Heart left ventricle (tissue), 16 donors: ENCODE data around the gene TRPM2. TPM values are rescaled to one million over a fixed set of nuclear protein-coding genes. Genes with fewer than 3 reads are reported as not detected.

Source experiments
- ATAC-seq, 4 donors: fragments of 200-7000 bp; cut with Tn5 transposase; one replicate each; pipeline ENCODE4 v1.9.1; 2020 to 2022; ENCODE audit warnings: moderate library complexity in 4 of 4, mild to moderate bottlenecking in 3 of 4, moderate number of reproducible peaks in 1 of 4
- DNase-seq, 5 donors: peaks; one replicate each; pipeline ENCODE4 v3.0.0-alpha.2; 2020
- H3K27ac ChIP-seq, 12 donors: fragments of 200-600 bp; sonication (generic) in 4 of 12; one replicate each; pipeline versions ENCODE4 v1.5.0 to v1.8.0; 2016 to 2022; ENCODE audit warnings: mild to moderate bottlenecking in 2 of 12
- H3K27me3 ChIP-seq, 9 donors: fragments of 200-600 bp; sonication (generic) in 2 of 9; one replicate each; pipeline versions ENCODE4 v1.5.1 to v1.8.0; 2016 to 2022; ENCODE audit warnings: mild to moderate bottlenecking in 3 of 9
- H3K36me3 ChIP-seq, 9 donors: fragments of 200-600 bp; sonication (generic) in 2 of 9; one replicate each; pipeline versions ENCODE4 v1.5.0 to v1.8.0; 2018 to 2022; ENCODE audit warnings: mild to moderate bottlenecking in 2 of 9
- H3K4me1 ChIP-seq, 12 donors: fragments of 200-600 bp; sonication (generic) in 4 of 12; one replicate each; pipeline versions ENCODE4 v1.5.0 to v1.8.0; 2016 to 2022; ENCODE audit warnings: mild to moderate bottlenecking in 3 of 12
- H3K4me3 ChIP-seq, 12 donors: fragments of 200-600 bp; sonication (generic) in 4 of 12; one replicate each; pipeline versions ENCODE4 v1.5.0 to v1.8.0; 2017 to 2022; ENCODE audit warnings: mild to moderate bottlenecking in 9 of 12, moderate library complexity in 4 of 12
- H3K9me3 ChIP-seq, 12 donors: fragments of 200-600 bp; sonication (generic) in 4 of 12; one replicate each; pipeline versions ENCODE4 v1.5.0 to v1.8.0; 2016 to 2022; ENCODE audit warnings: mild to moderate bottlenecking in 1 of 12
- POLR2A ChIP-seq, 2 donors: fragments of 450-650 bp; IDR thresholded peaks; one replicate each; pipeline ENCODE4 v1.6.1; 2017; ENCODE audit warnings: antibody characterized with exemption in 2 of 2, mild to moderate bottlenecking in 2 of 2, moderate library complexity in 2 of 2
- WGBS, 4 donors: extraction: QIAGEN DNeasy Blood & Tissue Kit in 2 of 4; methylation state at CpG; one replicate each; pipeline versions ENCODE4 v1.1.5 to v1.1.7; 2013 to 2018; 5-methylcytosine and 5-hydroxymethylcytosine counted together
- intact Hi-C, 10 donors: fragments of 100-400 bp; cut with DNase I; formaldehyde crosslinking; loops; one replicate each; pipeline versions ENCODE4 v1.11.1 to v1.14.2; 2022
- polyA plus RNA-seq, 2 donors: library from polyadenylated mRNA; stranded (reverse); fragments of 200-250 nt; gene quantifications; one replicate each; pipeline ENCODE4 v1.2.3, GENCODE V29; 2013
- total RNA-seq, 9 donors: library from RNA; depleted of rRNA in 2 of 9; stranded (reverse); fragments of >200 nt in 2 of 9; fragmentation: NEBNext Ultra II Directional in 3 of 9; extraction: Animal tissue kit (Norgen Biotek cat#: 25700) in 3 of 9; gene quantifications; one replicate each; pipeline versions ENCODE4 v1.1.0 to v1.2.4, GENCODE V29; 2016 to 2023
- TF ChIP-seq, protein P1 (sequence below), 12 donors: fragments of 200-600 bp; sonication (generic) in 4 of 12; IDR thresholded peaks; one replicate each; pipeline versions ENCODE4 v1.5.0 to v1.8.0; 2018 to 2022; ENCODE audit warnings: antibody characterized with exemption in 12 of 12, mild to moderate bottlenecking in 5 of 12
- donor health status: ischemic (EF 13 %, LVEDD 7.1; RV severe dilation, severe dysfunction).
- donor health status: healthy with polysubstance abuse.
- donor health status: DM: no; HTN: yes; CAD: no.
- donor health status: DM: no; HTN: no; CAD: no.
- donor health status: ischemic (EF 25% LVEDD 6.9; RV normal size, moderate dysfunction).
- donor health status: ischemic (EF 25% LVEDD 5.7; RV mildly dilated, moderate dysfunction).
- donor health status: healthy.
- donor health status: DM: yes; HTN: yes; CAD: no.
- donor health status: ischemic (EF 35%, LVEDD 5.7; RV mildly dilated, moderate dysfunction).
- donor health status: nonischemic (EF 11% LVEDD 7.7; RV severe dilation, severe dysfunction).
- donor health status: DM: yes; HTN: yes; CAD: no.
- donor health status: PGD.
- donor health status: ischemic (EF 29% LVEDD 5.4; RV normal size, mild dysfunction).
- donor health status: nonischemic (EF 23%, LVEDD 6.1; RV moderate dilation, normal function).

The TRPM2 gene
- total and polyA plus RNA-seq, 11 donors: 0.66 to 20.5 (median 1.2) TPM

DNA sequence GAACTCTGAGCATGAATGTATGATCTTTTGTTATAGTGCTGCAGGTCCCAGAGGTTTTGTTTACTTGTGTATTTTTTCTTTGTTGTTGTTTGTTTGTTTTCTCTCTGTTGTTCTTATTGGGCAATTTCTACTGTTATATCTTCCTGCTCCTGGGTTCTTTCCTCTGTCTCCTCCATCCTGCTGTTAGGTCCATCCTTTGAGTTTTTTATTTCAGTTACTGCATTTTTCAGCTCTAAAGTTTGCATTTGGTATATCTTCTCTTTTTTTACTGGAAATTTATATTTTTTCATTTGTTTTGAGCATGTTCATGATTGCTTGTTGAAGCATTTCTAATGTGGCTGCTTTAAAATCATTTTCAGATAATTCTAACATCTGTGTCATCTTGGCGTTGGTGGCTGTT lies 9.9 kb downstream of the TRPM2 start:
- H3K27ac ChIP-seq: no peak overlapping the region
- TF ChIP-seq, protein P1, sequence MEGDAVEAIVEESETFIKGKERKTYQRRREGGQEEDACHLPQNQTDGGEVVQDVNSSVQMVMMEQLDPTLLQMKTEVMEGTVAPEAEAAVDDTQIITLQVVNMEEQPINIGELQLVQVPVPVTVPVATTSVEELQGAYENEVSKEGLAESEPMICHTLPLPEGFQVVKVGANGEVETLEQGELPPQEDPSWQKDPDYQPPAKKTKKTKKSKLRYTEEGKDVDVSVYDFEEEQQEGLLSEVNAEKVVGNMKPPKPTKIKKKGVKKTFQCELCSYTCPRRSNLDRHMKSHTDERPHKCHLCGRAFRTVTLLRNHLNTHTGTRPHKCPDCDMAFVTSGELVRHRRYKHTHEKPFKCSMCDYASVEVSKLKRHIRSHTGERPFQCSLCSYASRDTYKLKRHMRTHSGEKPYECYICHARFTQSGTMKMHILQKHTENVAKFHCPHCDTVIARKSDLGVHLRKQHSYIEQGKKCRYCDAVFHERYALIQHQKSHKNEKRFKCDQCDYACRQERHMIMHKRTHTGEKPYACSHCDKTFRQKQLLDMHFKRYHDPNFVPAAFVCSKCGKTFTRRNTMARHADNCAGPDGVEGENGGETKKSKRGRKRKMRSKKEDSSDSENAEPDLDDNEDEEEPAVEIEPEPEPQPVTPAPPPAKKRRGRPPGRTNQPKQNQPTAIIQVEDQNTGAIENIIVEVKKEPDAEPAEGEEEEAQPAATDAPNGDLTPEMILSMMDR (IDR thresholded peaks at IDR 0.05): no peak
- TF ChIP-seq POLR2A (IDR thresholded peaks at IDR 0.05): no peak
- DNase-seq: no peak
- ATAC-seq: no peak
- H3K27me3 ChIP-seq: peaks cover 0 to 11% (median 0%) of the 10 kb centered on the region in 9 donors
- peaks cover 0 to 20% (median 8%) of the 10 kb centered on the region in 12 donors for H3K9me3 ChIP-seq
- H3K4me1 ChIP-seq: peaks cover 0 to 14% (median 0%) of the 10 kb centered on the region in 12 donors
- H3K36me3 ChIP-seq: peaks cover 0 to 3% (median 0%) of the 10 kb centered on the region in 9 donors
- no peak overlapping the region for H3K4me3 ChIP-seq
- 87 to 97% (median 91%) methylated on average over 1 of the region's 1 CpG for WGBS, 4 donors
- intact Hi-C loops: loop anchor here in 3 of 10 donors (10.0 kb wide), 3 partner anchors 62 to 92 kb away; partner anchors contain the start of gene LRRC3 (in 1 of the 3)

DNA sequence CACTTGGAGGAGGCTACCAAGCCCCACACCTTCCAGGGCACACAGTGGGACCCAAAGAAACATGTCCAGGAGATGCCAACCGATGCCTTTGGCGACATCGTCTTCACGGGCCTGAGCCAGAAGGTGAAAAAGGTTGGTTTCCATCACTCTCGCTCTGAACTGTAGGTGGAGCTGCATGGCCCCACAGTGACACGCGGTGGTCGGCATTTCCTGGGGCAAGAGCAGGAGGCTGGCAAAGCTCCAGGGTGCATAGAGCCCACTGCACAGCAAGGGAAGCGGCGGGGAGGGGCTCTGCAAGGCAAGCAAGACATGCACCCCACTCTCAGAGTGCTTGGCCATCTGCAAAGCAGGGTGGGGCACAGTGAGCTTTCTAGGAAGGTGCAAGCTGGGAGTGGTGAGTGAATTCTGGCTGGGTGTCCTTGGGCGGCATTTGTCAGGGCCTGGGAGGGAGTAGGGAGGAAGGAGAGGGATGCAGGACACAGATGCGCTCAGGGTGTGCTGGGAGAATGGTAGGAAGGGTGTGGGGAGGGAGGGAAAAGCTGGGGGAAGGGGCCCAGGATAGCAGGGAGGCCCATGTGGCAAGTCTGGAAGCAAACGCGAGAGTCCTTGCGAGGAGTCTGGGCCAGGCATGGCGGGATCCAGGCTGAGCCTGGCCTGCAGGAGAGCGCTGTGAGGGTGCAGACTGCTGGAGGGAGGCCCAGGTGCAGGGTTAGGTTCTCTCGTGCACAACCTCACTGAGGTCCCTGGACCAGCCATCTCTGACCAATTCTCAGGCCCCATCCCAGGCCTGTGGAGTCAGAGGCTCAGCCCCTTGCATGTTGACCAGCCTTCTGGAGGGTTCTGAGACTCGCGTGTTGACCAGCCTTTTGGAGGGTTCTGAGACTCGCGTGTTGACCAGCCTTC lies 11.0 kb downstream of the TRPM2 start:
- ATAC-seq: no peak
- Histone ChIP-seq H3K4me3 (no peak overlapping the region), H3K36me3 (peaks cover 0 to 3% (median 0%) of the 10 kb centered on the region in 9 donors), H3K27ac (no peak overlapping the region), H3K9me3 (peaks cover 0 to 20% (median 8%) of the 10 kb centered on the region in 12 donors), H3K27me3 (peaks cover 0 to 21% (median 4%) of the 10 kb centered on the region in 9 donors), H3K4me1 (peaks cover 0 to 14% (median 0%) of the 10 kb centered on the region in 12 donors)
- DNase-seq: peak in 1 of 5 donors; percentile 3
- 73 to 85% (median 75%) methylated on average over 17 to 22 of the region's 22 CpGs for WGBS, 4 donors
- TF ChIP-seq, protein P1 (IDR thresholded peaks at IDR 0.05): no peak
- TF ChIP-seq POLR2A (IDR thresholded peaks at IDR 0.05): no peak
- intact Hi-C loops: loop anchor here in 3 of 10 donors (10.0 kb wide), 3 partner anchors 60 to 90 kb away; partner anchors contain the start of gene LRRC3 (in 1 of the 3)

DNA sequence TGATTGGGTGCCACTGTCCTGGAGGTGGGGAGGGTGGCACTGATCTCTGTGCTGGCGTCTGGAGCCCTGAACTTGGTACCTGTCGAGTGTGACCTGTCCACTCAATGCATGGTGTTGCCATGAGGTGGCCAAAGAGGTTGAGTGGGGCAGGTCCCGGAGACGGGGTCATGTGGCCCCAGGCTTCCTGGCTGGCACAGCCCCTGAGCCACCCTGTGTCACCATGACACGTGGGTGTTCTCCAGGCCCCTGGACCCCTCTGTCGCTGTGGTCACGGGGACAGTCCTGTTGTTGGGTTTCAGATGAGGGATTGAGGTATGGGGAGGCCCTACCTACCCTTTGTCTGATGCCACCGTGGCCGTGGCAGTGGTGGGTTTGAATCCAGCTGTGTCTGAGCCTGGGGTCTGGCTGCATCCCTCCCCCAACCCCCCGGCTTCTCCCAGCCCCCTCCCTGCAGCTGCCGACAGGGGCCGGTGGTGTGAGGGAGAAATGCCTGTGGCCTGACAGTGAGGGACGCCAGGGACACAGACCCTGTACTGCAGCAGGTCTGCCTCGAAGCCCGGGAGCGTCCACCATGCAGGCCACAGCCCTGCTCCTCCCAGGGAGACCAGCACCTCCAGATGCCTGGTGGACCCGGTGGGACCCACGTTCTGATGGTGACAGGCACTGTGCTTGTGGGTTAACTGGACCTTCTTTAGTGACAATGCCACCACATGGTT lies 12.0 kb downstream of the TRPM2 start:
- peaks cover 0 to 27% (median 9%) of the 10 kb centered on the region in 9 donors for H3K27me3 ChIP-seq
- peaks cover 0 to 20% (median 8%) of the 10 kb centered on the region in 12 donors for H3K9me3 ChIP-seq
- TF ChIP-seq, protein P1 (IDR thresholded peaks at IDR 0.05): no peak
- TF ChIP-seq POLR2A (IDR thresholded peaks at IDR 0.05): no peak
- H3K36me3 ChIP-seq: peaks cover 0 to 5% (median 0%) of the 10 kb centered on the region in 9 donors
- H3K4me1 ChIP-seq: peaks cover 0 to 7% (median 0%) of the 10 kb centered on the region in 12 donors
- DNase-seq: peak in 1 of 5 donors; percentile 4
- 80 to 92% (median 84%) methylated on average over 8 to 18 of the region's 18 CpGs for WGBS, 4 donors
- no peak overlapping the region for H3K27ac ChIP-seq
- intact Hi-C loops: loop anchor here in 3 of 10 donors (10.0 kb wide), 3 partner anchors 59 to 89 kb away; partner anchors contain the start of gene LRRC3 (in 1 of the 3)
- no peak overlapping the region for H3K4me3 ChIP-seq
- ATAC-seq: no peak
